Endothelial cell of umbilical vein (primary cell): Measurements from ENCODE around the gene TMEM233. TPM values are rescaled to one million over a fixed set of nuclear protein-coding genes. Genes with fewer than 3 reads are reported as not detected.

Source experiments
- BruUV-seq: library from RNA; stranded (reverse); fragments of 400-500 nt; replicated peaks from 2 replicates; lab custom pipeline; 2021; lab: Mats Ljungman, UMichigan
- CTCF ChIA-PET: fragments of 300-600, 350-600 bp; sonication (Branson Sonifier 250); formaldehyde crosslinking; loops from one replicate; lab custom pipeline; 2021; ENCODE audit warnings: antibody characterized with exemption, inconsistent platforms; lab: Charles Lee
- POLR2A ChIA-PET: fragments of 300-600, 350-600 bp; sonication (Branson Sonifier 250); formaldehyde crosslinking; loops from one replicate; lab custom pipeline; 2021; ENCODE audit warnings: antibody characterized with exemption, inconsistent platforms; lab: Charles Lee
- DNase-seq: peaks from one replicate; pipeline ENCODE4 v3.0.0-alpha.2; 2011; ENCODE audit warnings: low read depth, low spot score
- FAIRE-seq: peaks from 2 replicates; lab custom pipeline; 2011; peaks lifted over from hg19 to GRCh38; lab: Jason Lieb, UNC
- H2AFZ ChIP-seq: 2 replicates; pipeline ENCODE4 v1.6.0; 2012; ENCODE audit warnings: low read depth, low read length, control low read depth, inconsistent platforms
- H3K27ac ChIP-seq: 2 replicates; pipeline ENCODE4 v1.5.1; 2011; ENCODE audit warnings: low read depth, mild to moderate bottlenecking, control low read depth, low read length, moderate library complexity; ENCODE audit not compliant: insufficient read depth
- H3K27me3 ChIP-seq, 2 experiments: 2 replicates each; pipeline versions ENCODE4 v1.6.0 to v1.6.1; 2011; ENCODE audit warnings: low read length in 2 of 2, mixed read lengths in 1 of 2; ENCODE audit not compliant: control insufficient read depth in 2 of 2, insufficient read depth in 2 of 2
- H3K36me3 ChIP-seq, 2 experiments: 2 replicates in 1 of 2; 3 replicates in 1 of 2; pipeline ENCODE4 v1.5.1; 2011; ENCODE audit warnings: low read length in 2 of 2, mild to moderate bottlenecking in 1 of 2, moderate library complexity in 1 of 2; ENCODE audit not compliant: control insufficient read depth in 2 of 2, insufficient read depth in 2 of 2; ENCODE audit errors: extremely low read depth in 1 of 2
- H3K4me1 ChIP-seq: 3 replicates; pipeline ENCODE4 v1.5.1; 2011; ENCODE audit warnings: mild to moderate bottlenecking, low read length; ENCODE audit not compliant: control insufficient read depth, insufficient read depth; ENCODE audit errors: extremely low read depth
- H3K4me2 ChIP-seq: 2 replicates; pipeline ENCODE4 v1.6.1; 2011; ENCODE audit warnings: low read length, control low read depth, mixed read lengths; ENCODE audit not compliant: insufficient read depth
- H3K4me3 ChIP-seq, 3 experiments: fragments of 200-600 bp in 1 of 3; sonication (generic), shearing (Covaris generic) in 1 of 3; replicated peaks in 1 of 3; 2 replicates each; pipeline ENCODE4 v1.5.1; 2011 to 2016; ENCODE audit warnings: control low read depth in 3 of 3, low read length in 3 of 3, mild to moderate bottlenecking in 2 of 3, inconsistent platforms in 1 of 3, low read depth in 1 of 3, moderate library complexity in 1 of 3; ENCODE audit not compliant: insufficient read depth in 1 of 3
- H3K79me2 ChIP-seq: 2 replicates; pipeline ENCODE4 v1.6.0; 2012; ENCODE audit warnings: low read length, inconsistent platforms; ENCODE audit not compliant: control insufficient read depth, insufficient read depth
- H3K9ac ChIP-seq: replicated peaks from 2 replicates; pipeline ENCODE3; 2011; ENCODE audit warnings: low read length, control low read depth; ENCODE audit not compliant: insufficient read depth; ENCODE audit errors: extremely low read depth
- H3K9me1 ChIP-seq: replicated peaks from 3 replicates; pipeline ENCODE4 v1.6.0; 2011; ENCODE audit warnings: mild to moderate bottlenecking, low read length; ENCODE audit not compliant: control insufficient read depth, insufficient read depth; ENCODE audit errors: extremely low read depth
- H3K9me3 ChIP-seq: replicated peaks from 2 replicates; pipeline ENCODE4 v1.5.1; 2012; ENCODE audit warnings: low read length, inconsistent platforms; ENCODE audit not compliant: control insufficient read depth, insufficient read depth
- H4K20me1 ChIP-seq: replicated peaks from 2 replicates; pipeline ENCODE3; 2011; ENCODE audit warnings: mild to moderate bottlenecking, low read length; ENCODE audit not compliant: control insufficient read depth, insufficient read depth; ENCODE audit errors: extremely low read depth
- CTCF ChIP-seq, 2 donors: IDR thresholded peaks; 1 replicate in 1 of 2; 2 replicates in 1 of 2; pipeline ENCODE4 v1.5.1; 2011; ENCODE audit warnings: low read length in 2 of 2, mild to moderate bottlenecking in 2 of 2, moderate library complexity in 2 of 2, control low read depth in 1 of 2, inconsistent platforms in 1 of 2, low read depth in 1 of 2; ENCODE audit not compliant: insufficient read depth in 1 of 2; ENCODE audit errors: extremely low read depth in 1 of 2
- EZH2 ChIP-seq: IDR thresholded peaks from 2 replicates; pipeline ENCODE4 v1.6.1; 2012; ENCODE audit warnings: borderline replicate concordance, low read depth, mild to moderate bottlenecking, moderate library complexity, low read length, inconsistent platforms; ENCODE audit not compliant: severe bottlenecking
- FOS ChIP-seq: IDR thresholded peaks from 2 replicates; pipeline ENCODE4 v1.6.1; 2011; ENCODE audit warnings: mild to moderate bottlenecking, low read length, moderate library complexity, borderline replicate concordance; ENCODE audit not compliant: insufficient read depth
- GATA2 ChIP-seq: IDR thresholded peaks from 2 replicates; pipeline ENCODE4 v1.7.0; 2011; ENCODE audit warnings: low read depth, mild to moderate bottlenecking, moderate library complexity, mixed read lengths, low read length; ENCODE audit not compliant: insufficient read length, insufficient read depth
- JUN ChIP-seq: IDR thresholded peaks from 2 replicates; pipeline ENCODE4 v1.6.1; 2011; ENCODE audit warnings: borderline replicate concordance, low read depth; ENCODE audit not compliant: insufficient read length, insufficient read depth
- MAX ChIP-seq: IDR thresholded peaks from 2 replicates; pipeline ENCODE4 v1.6.1; 2011; ENCODE audit not compliant: insufficient read depth, insufficient read length
- MYC ChIP-seq: IDR thresholded peaks from one replicate; pipeline ENCODE4 v1.6.1; 2011; ENCODE audit warnings: mild to moderate bottlenecking, low read depth, low read length
- POLR2A ChIP-seq: IDR thresholded peaks from 2 replicates; pipeline ENCODE4 v1.6.1; 2012; ENCODE audit warnings: low read depth, mild to moderate bottlenecking, control low read depth, low read length
- POLR2AphosphoS5 ChIP-seq: IDR thresholded peaks from 2 replicates; pipeline ENCODE4 v1.6.1; 2012; ENCODE audit warnings: low read depth, mild to moderate bottlenecking, control low read depth, low read length, moderate library complexity; ENCODE audit not compliant: insufficient read depth
- dilution Hi-C: fragments of 300-500 bp; cut with MboI; formaldehyde crosslinking; loops from one replicate; pipeline ENCODE4 v1.15.0; 2019; ENCODE audit warnings: low sequenced_read_pairs; ENCODE audit not compliant: extremely low pct_ligation_motif_present
- intact Hi-C: fragments of 100-400 bp; cut with micrococcal nuclease; formaldehyde crosslinking; loops from one replicate; pipeline ENCODE4 v1.10.0; 2022
- polyA plus RNA-seq, 4 experiments: library from polyadenylated mRNA; depleted of rRNA in 3 of 4; stranded (reverse) in 3 of 4; unstranded in 1 of 4; fragments of >200 nt; gene quantifications; 2 replicates each; pipeline versions ENCODE4 v1.2.1 to v1.2.3, GENCODE V29; 2011 to 2012; ENCODE audit warnings: missing spikeins in 1 of 4
- total RNA-seq: library from RNA; stranded (reverse); gene quantifications from 2 replicates; pipeline ENCODE4 v1.2.3, GENCODE V29; 2021

Gene TMEM233
- total and polyA plus RNA-seq, 2 donors (not counting 3 experiments of a cell fraction or from before 2014, with no cell fraction given): 0.01 TPM; not detected in 1

GRCh38 chr12:119624966-119625365 lies 31.4 kb downstream of the TMEM233 start:
- Histone ChIP-seq H4K20me1 (no peaks in the 10 kb centered on the region), H3K79me2 (no peaks in the 10 kb centered on the region), H3K4me3 (no peak overlapping the region), H3K27ac (no peak overlapping the region), H3K9ac (no peak overlapping the region), H3K4me1 (no peaks in the 10 kb centered on the region), H3K27me3 (peaks cover 0 to 3% of the 10 kb centered on the region in 2 experiments), H2AFZ (no peak overlapping the region), H3K36me3 (no peaks in the 10 kb centered on the region), H3K4me2 (no peak overlapping the region), H3K9me3 (no peaks in the 10 kb centered on the region), H3K9me1 (no peaks in the 10 kb centered on the region)
- TF ChIP-seq POLR2A (no peak), MYC (no peak), FOS (no peak), CTCF (IDR thresholded peaks at IDR 0.05; ENCODE audit: extremely low read depth in 1 of 2, insufficient read depth in 1 of 2, low read depth in 1 of 2, low read length in 2 of 2) (no peak), POLR2AphosphoS5 (no peak)
- dilution Hi-C loops: no loop called here
- FAIRE-seq (no peak), DNase-seq (no peak)
- CTCF ChIA-PET: no interaction called here
- intact Hi-C loops: no loop called here
- POLR2A ChIA-PET: no interaction called here
- BruUV-seq: no TSS peak

GRCh38 chr12:119627019-119627643 lies 33.6 kb downstream of the TMEM233 start:
- H3K4me2 ChIP-seq: no peak overlapping the region
- intact Hi-C loops: no loop called here
- DNase-seq (no peak), FAIRE-seq (no peak)
- H4K20me1 ChIP-seq: no peaks in the 10 kb centered on the region
- no peaks in the 10 kb centered on the region for H3K36me3 ChIP-seq
- H3K27ac ChIP-seq: no peak overlapping the region
- no peak overlapping the region for H3K9ac ChIP-seq
- no peak overlapping the region for H2AFZ ChIP-seq
- CTCF ChIA-PET: no interaction called here
- POLR2A ChIA-PET: no interaction called here
- BruUV-seq: no TSS peak
- H3K27me3 ChIP-seq: peaks cover 0 to 3% of the 10 kb centered on the region in 2 experiments
- H3K4me3 ChIP-seq: no peak overlapping the region
- no peaks in the 10 kb centered on the region for H3K79me2 ChIP-seq
- dilution Hi-C loops: no loop called here
- TF ChIP-seq FOS: no peak
- no peak for TF ChIP-seq EZH2
- TF ChIP-seq GATA2: no peak
- TF ChIP-seq MAX: no peak
- TF ChIP-seq POLR2AphosphoS5: no peak
- TF ChIP-seq JUN: no peak
- no peak for TF ChIP-seq MYC
- no peak for TF ChIP-seq CTCF (IDR thresholded peaks at IDR 0.05; ENCODE audit: extremely low read depth in 1 of 2, insufficient read depth in 1 of 2, low read depth in 1 of 2, low read length in 2 of 2)
- no peak for TF ChIP-seq POLR2A
- H3K9me3 ChIP-seq: no peaks in the 10 kb centered on the region
- no peaks in the 10 kb centered on the region for H3K4me1 ChIP-seq
- no peaks in the 10 kb centered on the region for H3K9me1 ChIP-seq
